NOMO-1 treated with DMSO at 0.1 percent for 48 hours (cell line): ENCODE results near the gene TMC8.
"Not testable (repeated sequence)": the region's sequence is repeated elsewhere in the genome, so short reads cannot be mapped to it uniquely, and the experiment has no call there.

Experiments
- DNase-seq: peaks from one replicate; lab custom pipeline; 2025; ENCODE audit not compliant: unreplicated experiment; lab: John Stamatoyannopoulos, UW

The TMC8 gene

DNA sequence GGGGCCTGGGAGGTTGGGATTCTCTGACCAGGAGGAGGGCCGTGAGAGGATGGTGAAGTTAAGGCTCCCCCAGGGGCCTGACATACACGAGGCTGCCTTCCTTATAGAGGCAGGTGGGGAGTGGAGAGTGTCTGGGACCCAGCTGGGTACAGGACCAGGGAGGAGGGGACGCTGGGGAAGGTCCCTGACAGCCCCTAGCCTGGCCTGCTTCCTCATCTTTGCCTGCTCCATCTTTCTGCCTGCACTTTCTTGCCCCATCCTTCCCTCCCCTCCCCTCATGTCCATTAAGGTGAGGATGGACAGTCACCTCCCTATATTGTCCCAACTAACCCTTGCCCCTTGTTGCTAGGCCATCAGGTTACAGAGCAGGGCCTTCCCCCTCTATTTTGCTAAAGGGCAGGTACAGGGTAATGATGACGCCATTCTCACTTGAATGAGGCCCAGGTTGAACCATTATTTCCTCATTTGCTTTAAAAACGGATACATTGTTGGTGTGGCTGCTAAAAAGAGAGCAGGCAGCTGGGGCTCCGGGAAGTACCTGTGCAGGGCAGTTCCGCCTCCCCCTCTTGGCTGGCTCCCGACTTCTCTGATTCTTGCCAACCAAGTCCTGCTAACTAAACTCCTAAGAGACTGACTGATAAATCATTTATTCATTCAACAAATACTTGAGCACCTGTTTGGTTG lies 16.9 kb downstream of the TMC8 start:
- DNase-seq, result peak; percentile 54

GRCh38 chr17:78148286-78149016 lies 17.9 kb downstream of the TMC8 start:
- DNase-seq, result no peak

DNA sequence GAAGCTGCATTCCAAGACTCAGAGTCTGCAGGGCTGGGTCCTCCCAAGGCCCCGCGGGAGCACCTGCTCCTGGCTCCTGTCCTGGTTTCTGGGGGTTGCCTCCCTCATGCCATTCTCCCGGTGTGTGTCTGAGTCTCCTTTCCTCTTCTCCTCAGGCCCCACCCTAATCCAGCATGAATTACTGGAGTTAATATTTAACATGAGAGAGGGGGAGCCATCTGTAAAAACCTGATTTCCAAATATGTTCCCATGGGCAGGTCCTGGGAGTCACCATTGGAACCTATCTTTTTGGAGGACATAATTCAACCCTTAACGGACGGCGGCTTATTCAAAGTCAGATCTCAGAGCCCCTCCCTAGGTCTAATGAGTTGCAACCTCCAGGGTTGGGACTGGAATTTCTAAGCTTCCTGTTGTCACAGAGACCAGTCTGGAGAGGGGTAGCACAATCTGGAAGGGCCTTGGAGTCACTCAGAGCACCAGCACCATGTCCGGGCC lies 21.0 kb downstream of the TMC8 start:
- DNase-seq, result no peak

DNA sequence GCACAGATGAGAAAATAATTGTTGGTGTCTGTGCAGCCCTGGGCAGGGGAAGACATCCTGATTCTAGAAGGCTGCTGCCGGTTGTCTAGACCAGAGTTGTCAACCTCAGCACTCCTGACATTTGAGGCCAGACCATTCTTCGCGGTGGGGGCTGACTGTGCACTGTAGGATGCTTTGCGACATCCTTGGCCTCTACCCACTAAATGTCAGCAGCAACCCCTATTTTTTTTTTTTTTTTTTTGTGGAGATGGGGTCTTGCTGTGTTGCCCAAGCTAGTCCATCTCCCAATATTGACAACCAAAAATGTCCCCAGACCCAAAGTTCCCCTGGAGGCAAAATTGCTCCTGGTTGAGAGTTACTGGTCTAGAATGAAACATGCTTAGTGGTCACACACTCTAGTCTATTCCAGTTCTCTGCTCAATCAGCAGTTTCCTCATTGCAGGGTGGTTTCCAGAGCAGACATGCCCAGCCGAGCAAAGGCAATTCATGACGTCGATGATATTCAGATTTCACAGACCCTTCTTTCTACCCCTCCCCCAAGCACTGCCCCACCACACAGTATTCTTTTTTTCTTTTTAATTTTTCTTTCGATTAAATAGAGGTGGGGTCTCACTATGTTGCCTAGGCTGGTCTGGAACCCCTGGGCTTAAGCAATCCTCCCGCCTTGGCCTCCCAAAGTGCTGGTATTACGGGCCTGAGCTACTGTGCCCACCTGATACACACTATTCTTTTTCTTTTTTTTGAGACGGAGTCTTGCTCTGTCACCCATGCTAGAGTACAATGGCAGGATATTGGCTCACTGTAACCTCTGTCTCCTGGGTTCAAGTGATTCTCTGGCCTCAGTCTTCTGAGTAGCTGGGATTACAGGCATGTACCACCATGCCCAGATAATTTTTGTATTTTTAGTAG lies 24.6 kb downstream of the TMC8 start:
- DNase-seq, result peak; percentile 78

DNA sequence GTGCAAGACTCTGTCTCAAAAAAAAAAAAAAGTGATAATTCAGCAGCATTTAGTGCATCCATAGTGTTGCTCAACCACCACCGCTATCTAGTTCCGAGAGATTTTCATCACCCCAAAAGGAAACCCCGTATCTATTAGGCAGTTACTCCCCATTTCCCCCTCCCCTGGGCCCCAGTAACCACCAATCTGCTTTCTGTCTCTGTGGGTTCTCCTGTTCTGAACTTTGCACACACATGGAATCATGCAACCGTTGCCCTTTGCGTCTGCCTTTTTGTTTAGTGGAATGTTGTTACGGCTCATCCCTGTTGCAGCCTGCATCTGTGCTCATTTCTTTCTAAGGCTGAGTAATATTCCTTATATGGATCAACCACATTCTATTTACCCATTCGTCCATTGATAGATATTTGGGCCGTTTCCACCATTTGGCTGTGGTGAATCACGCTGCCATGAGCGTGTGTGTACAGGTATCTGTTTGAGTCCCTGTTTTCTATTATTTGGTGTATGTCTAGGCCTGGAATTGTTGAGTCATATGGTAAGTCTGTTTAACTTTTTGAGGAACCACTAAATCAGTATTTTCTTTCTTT lies 29.1 kb downstream of the TMC8 start:
- peak; percentile 43 for DNase-seq

GRCh38 chr17:78163881-78164747 lies 33.5 kb downstream of the TMC8 start:
- DNase-seq, result no peak

GRCh38 chr17:78164748-78165607 lies 34.4 kb downstream of the TMC8 start:
- no peak for DNase-seq

GRCh38 chr17:78166416-78166815 lies 35.8 kb downstream of the TMC8 start:
- no peak for DNase-seq

GRCh38 chr17:78168242-78168902 lies 37.8 kb downstream of the TMC8 start, which contains the start of gene SYNGR2:
SYNGR2 (plus strand) TSS chr17:78168581; CDS start chr17:78168617, 36 bp downstream.
- peak; percentile 77 for DNase-seq

DNA sequence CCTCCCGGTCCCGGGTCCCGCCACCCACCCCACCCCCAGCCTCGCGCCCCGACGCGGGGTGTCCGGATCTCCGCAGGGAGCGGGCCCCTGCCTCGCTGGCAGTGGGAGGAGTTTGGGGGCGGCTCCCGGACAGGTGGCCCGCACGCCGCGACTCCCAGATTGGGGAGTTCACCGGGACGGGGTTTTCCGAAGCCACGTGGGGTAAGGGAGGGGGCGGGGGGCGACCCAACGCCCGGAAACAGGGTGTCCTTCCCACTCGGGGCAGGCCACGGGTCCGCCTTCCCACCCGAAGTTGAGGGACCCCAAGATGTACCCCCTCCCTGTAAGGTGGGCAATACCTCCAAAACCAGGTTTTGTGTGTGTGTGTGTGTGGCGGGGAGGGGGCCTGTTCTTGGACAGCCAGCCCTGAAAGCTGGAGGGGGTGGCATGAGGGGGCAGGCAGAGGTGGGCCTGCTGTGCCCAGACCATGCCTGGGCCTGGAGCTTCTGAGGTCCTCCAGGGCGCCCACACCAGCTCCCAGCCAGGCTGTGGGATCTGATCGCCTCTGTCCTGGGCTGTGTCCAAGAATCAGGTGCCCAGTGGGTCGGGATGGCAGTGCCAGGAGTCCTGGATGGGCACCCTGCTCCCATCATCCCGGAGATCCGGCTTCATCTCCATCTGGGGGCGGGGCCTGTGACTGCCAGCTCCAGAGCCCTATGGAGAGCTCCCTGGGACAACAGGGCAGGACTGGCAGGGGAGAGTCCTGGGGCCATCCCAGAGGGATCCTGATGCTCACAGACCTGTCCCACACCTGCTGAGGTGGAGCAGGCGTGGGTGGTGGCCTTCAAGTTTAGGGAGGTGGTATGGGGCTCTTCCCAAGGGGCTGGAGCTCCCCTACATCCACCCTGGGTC lies 38.6 kb downstream of the TMC8 start:
- DNase-seq, result no peak

- no peak for DNase-seq
Measured at GRCh38 chr17:78170692-78171590, 40.4 kb downstream of the TMC8 start.

DNA sequence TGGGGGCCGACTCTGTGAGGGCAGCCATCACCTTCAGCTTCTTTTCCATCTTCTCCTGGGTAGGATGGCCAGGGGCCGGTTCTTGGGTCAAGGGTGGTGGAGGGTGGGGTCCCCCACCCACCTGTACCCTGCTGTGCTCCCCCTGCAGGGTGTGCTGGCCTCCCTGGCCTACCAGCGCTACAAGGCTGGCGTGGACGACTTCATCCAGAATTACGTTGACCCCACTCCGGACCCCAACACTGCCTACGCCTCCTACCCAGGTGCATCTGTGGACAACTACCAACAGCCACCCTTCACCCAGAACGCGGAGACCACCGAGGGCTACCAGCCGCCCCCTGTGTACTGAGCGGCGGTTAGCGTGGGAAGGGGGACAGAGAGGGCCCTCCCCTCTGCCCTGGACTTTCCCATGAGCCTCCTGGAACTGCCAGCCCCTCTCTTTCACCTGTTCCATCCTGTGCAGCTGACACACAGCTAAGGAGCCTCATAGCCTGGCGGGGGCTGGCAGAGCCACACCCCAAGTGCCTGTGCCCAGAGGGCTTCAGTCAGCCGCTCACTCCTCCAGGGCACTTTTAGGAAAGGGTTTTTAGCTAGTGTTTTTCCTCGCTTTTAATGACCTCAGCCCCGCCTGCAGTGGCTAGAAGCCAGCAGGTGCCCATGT lies 41.1 kb downstream of the TMC8 start:
- not testable (repeated sequence) for DNase-seq

GRCh38 chr17:78172249-78173051 lies 41.9 kb downstream of the TMC8 start:
- no peak for DNase-seq

DNA sequence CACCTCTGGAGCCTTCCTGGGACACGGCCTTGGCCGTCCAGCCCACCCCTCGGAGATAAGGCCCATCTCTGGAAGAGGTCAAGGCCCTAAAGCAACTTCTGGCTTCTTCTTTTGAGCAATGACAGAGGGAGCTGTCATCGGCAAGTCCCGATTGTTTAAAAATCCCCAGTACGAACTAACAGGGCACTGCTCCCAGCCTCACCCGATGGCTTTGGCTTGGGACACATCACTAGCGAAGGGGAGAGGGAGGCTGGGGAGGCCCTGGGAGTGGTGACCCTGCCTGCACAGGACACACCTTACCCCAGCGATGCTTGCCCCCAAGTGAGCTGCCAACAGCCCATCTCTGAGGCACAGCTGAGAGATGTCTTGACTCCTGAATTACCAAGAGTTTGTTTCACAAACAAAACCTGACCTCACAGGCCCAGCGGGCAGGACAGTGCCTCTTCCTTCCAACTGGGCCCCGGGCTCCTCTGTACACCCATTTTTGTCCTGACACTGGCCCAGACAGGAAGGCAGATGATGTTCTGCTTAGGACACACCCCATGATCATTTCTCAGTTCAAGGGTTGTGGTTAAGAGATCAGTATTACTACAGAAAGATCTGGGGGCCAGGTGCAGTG lies 42.6 kb downstream of the TMC8 start:
- no peak for DNase-seq
